ENCODE results near the gene MACROD2.

DNA sequence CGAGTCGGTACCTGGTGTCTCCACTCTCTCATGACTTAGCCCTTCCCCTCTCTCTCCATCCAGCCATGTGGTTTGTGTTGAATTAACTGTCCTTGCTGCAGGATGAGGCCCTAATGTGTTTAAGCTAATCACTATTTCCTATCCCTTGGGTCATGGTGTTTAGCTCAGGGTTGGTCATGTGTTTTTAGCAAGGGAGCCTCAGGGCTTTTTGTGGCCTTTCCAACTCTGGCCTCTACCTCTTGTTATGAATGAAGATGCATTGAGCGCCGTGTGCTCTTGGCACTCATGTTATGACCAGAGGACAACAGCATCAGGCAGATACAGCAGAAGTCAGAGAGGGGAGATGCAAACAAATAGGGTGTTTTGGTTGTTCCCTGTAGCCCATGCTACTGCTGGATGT is 1016.3 kb downstream of the MACROD2 start:
- TF ChIP-seq, protein P1, sequence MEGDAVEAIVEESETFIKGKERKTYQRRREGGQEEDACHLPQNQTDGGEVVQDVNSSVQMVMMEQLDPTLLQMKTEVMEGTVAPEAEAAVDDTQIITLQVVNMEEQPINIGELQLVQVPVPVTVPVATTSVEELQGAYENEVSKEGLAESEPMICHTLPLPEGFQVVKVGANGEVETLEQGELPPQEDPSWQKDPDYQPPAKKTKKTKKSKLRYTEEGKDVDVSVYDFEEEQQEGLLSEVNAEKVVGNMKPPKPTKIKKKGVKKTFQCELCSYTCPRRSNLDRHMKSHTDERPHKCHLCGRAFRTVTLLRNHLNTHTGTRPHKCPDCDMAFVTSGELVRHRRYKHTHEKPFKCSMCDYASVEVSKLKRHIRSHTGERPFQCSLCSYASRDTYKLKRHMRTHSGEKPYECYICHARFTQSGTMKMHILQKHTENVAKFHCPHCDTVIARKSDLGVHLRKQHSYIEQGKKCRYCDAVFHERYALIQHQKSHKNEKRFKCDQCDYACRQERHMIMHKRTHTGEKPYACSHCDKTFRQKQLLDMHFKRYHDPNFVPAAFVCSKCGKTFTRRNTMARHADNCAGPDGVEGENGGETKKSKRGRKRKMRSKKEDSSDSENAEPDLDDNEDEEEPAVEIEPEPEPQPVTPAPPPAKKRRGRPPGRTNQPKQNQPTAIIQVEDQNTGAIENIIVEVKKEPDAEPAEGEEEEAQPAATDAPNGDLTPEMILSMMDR (IDR thresholded peaks at IDR 0.05) = no peak
- TF ChIP-seq POLR2AphosphoS5 (IDR thresholded peaks at IDR 0.05) = no peak
- no peak for TF ChIP-seq POLR2A (IDR thresholded peaks at IDR 0.05)
